Parathyroid adenoma (tissue), 2 donors: Measurements from ENCODE around the gene ZSWIM5.

Source experiments
- H2AFZ ChIP-seq: fragments of 300-600 bp; sonication (generic); one replicate; pipeline ENCODE4 v1.7.0; 2017; ENCODE audit warnings: antibody characterized with exemption, mild to moderate bottlenecking
- H3K27ac ChIP-seq: fragments of 300-600 bp; sonication (generic); one replicate; pipeline ENCODE4 v1.7.0; 2017
- H3K27me3 ChIP-seq: fragments of 300-600 bp; sonication (generic); one replicate; pipeline ENCODE4 v1.7.0; 2017; ENCODE audit warnings: low read length; ENCODE audit not compliant: control insufficient read depth, insufficient read depth
- H3K36me3 ChIP-seq: fragments of 300-600 bp; sonication (generic); one replicate; pipeline ENCODE4 v1.7.0; 2017; ENCODE audit warnings: low read length; ENCODE audit not compliant: control insufficient read depth, insufficient read depth
- H3K4me1 ChIP-seq: fragments of 300-600 bp; sonication (generic); one replicate; pipeline ENCODE4 v1.7.0; 2017; ENCODE audit warnings: control low read depth
- H3K4me2 ChIP-seq: fragments of 300-600 bp; sonication (generic); one replicate; pipeline ENCODE4 v1.7.0; 2017; ENCODE audit warnings: low read length
- H3K4me3 ChIP-seq: fragments of 300-600 bp; sonication (generic); one replicate; pipeline ENCODE4 v1.7.0; 2017; ENCODE audit warnings: low read depth, low read length
- H3K79me2 ChIP-seq: fragments of 300-600 bp; sonication (generic); one replicate; pipeline ENCODE4 v1.7.0; 2017; ENCODE audit warnings: control low read depth
- H3K9ac ChIP-seq: fragments of 300-600 bp; sonication (generic); one replicate; pipeline ENCODE4 v1.7.0; 2017; ENCODE audit warnings: mild to moderate bottlenecking
- H3K9me3 ChIP-seq: fragments of 300-600 bp; sonication (generic); one replicate; pipeline ENCODE4 v1.7.0; 2017; ENCODE audit warnings: low read length; ENCODE audit not compliant: control insufficient read depth
- TF ChIP-seq, protein P1 (sequence below): fragments of 300-600 bp; sonication (generic); IDR thresholded peaks from one replicate; pipeline ENCODE4 v1.7.0; 2017; ENCODE audit warnings: antibody characterized with exemption, mild to moderate bottlenecking
- donor health status: primary hyperparathyroidism.

ZSWIM5 gene

DNA sequence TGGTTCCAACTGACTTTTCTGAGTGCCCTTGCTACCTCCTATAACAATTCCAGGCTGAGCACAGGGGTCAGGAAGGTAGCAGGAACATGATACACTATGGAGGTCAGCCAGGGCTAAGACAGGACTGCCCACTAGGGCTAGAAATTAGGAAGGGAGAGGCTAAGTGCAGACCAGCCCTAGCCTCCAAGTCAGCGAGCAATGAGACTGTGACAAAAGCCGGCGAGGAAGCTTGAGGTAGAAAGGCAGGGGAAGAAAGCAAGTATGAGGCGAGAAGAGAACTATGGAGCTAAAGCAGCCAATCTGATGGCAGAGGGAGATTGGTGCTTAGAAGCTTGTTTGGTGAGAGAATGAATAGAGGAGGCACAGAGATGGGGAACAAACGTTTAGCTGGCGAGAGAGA is 189.6 kb downstream of the ZSWIM5 start:
- TF ChIP-seq, protein P1, sequence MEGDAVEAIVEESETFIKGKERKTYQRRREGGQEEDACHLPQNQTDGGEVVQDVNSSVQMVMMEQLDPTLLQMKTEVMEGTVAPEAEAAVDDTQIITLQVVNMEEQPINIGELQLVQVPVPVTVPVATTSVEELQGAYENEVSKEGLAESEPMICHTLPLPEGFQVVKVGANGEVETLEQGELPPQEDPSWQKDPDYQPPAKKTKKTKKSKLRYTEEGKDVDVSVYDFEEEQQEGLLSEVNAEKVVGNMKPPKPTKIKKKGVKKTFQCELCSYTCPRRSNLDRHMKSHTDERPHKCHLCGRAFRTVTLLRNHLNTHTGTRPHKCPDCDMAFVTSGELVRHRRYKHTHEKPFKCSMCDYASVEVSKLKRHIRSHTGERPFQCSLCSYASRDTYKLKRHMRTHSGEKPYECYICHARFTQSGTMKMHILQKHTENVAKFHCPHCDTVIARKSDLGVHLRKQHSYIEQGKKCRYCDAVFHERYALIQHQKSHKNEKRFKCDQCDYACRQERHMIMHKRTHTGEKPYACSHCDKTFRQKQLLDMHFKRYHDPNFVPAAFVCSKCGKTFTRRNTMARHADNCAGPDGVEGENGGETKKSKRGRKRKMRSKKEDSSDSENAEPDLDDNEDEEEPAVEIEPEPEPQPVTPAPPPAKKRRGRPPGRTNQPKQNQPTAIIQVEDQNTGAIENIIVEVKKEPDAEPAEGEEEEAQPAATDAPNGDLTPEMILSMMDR: no peak
- no peak overlapping the region for H3K9ac ChIP-seq
- H3K27me3 ChIP-seq: no peaks in the 10 kb centered on the region
- H3K27ac ChIP-seq: no peak overlapping the region
- H3K4me2 ChIP-seq: no peak overlapping the region
- H3K36me3 ChIP-seq: no peaks in the 10 kb centered on the region
- H3K4me3 ChIP-seq: no peak overlapping the region
- H2AFZ ChIP-seq: no peak overlapping the region
- H3K9me3 ChIP-seq: no peaks in the 10 kb centered on the region
- H3K4me1 ChIP-seq: peaks cover 3% of the 10 kb centered on the region
- H3K79me2 ChIP-seq: no peaks in the 10 kb centered on the region

DNA sequence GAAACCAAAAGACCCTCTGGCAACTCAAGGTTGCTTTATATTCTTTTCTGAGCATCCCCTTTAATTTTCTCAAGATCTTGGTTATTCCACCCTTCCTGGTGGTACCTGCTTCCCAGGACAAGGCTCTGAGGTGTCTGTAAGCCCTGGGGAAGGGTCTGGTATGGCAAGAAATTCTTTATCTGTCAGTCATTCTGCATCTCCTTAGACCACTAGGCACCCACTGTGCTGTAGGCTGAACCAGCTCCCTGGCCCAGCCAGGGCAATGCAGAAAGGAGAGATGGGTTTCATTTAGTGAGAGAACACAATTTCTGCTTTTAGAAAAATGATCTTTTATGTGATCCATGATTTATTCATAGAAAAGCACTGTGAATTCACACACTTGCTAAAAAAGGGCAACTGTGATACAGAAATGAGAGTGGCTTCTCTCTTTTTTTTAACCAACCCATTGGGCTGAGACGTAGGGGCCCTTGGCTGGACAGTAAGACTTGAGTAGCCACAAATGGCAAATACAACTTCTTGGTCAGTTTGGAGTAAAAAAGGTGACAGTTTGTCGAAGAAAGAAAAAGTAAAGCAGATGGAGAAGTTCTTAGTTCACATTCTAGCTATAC is 190.2 kb downstream of the ZSWIM5 start:
- H2AFZ ChIP-seq: no peak overlapping the region
- no peaks in the 10 kb centered on the region for H3K79me2 ChIP-seq
- peaks cover 3% of the 10 kb centered on the region for H3K4me1 ChIP-seq
- H3K4me3 ChIP-seq: no peak overlapping the region
- no peak overlapping the region for H3K4me2 ChIP-seq
- no peaks in the 10 kb centered on the region for H3K27me3 ChIP-seq
- TF ChIP-seq, protein P1: no peak
- H3K9me3 ChIP-seq: no peaks in the 10 kb centered on the region
- no peak overlapping the region for H3K27ac ChIP-seq
- no peak overlapping the region for H3K9ac ChIP-seq
- no peaks in the 10 kb centered on the region for H3K36me3 ChIP-seq

DNA sequence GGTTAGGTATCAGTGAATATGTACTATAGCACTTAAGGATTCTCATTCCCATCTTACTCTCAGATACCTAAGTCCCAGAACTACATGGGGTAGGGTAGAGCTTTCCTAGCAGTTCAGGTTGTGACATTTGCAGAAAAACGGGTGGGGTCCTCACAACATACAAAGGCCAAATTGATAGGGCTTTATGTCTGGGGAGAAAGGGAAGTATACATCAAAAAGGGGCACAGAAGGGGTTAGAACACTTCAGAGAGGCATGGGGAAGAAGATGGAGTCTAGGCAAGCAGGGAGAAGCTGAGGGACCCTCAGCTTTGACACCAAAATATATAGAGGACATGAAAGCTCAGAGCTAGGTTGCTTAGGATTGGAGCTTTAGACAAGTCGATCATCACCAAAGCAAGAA is 190.7 kb downstream of the ZSWIM5 start:
- H3K4me3 ChIP-seq: no peak overlapping the region
- H3K27ac ChIP-seq: no peak overlapping the region
- no peaks in the 10 kb centered on the region for H3K27me3 ChIP-seq
- no peaks in the 10 kb centered on the region for H3K9me3 ChIP-seq
- H3K79me2 ChIP-seq: no peaks in the 10 kb centered on the region
- no peaks in the 10 kb centered on the region for H3K36me3 ChIP-seq
- no peak overlapping the region for H3K9ac ChIP-seq
- TF ChIP-seq, protein P1: no peak
- H3K4me1 ChIP-seq: peaks cover 3% of the 10 kb centered on the region
- H3K4me2 ChIP-seq: no peak overlapping the region
- no peak overlapping the region for H2AFZ ChIP-seq

DNA sequence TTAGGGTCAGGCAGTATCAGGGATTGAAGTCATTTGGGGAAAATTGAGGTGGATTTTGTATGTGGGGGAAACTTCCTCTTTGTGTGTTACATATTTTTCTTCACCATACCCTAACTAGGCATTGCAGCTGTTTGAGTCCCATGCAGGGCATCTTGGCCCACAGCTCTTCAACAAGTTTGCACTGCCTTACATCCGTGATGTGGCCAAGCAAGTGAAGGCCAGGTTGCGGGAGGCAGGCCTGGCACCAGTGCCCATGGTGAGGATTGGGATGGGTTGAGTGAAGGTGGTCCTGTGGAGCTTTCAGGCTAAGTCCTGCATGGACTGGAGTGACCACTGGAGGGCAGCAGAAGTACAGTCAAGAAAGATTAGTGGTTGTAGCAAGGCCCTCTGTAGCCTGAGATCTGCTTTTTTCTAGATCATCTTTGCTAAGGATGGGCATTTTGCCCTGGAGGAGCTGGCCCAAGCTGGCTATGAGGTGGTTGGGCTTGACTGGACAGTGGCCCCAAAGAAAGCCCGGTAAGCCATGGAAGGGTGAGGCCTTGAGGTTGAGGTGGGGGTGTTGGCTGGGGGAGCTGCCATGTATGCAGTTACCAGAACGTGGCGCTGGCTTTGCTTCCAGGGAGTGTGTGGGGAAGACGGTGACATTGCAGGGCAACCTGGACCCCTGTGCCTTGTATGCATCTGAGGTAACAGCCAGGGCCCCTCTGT is 191.9 kb downstream of the ZSWIM5 start:
- TF ChIP-seq, protein P1: peak; percentile 67
- Histone ChIP-seq H3K4me3 (no peak overlapping the region), H3K9ac (no peak overlapping the region), H3K9me3 (no peaks in the 10 kb centered on the region), H3K79me2 (no peaks in the 10 kb centered on the region), H3K36me3 (no peaks in the 10 kb centered on the region), H3K4me2 (peak overlapping the region; percentile 13), H3K27me3 (no peaks in the 10 kb centered on the region), H3K4me1 (peaks cover 7% of the 10 kb centered on the region), H3K27ac (no peak overlapping the region), H2AFZ (no peak overlapping the region)
